Hindlimb muscle (tissue), 1 donor: Measurements from ENCODE around the gene HDGFL3. TPM values are rescaled to one million over a fixed set of nuclear protein-coding genes. Genes with fewer than 3 reads are reported as not detected.
"Not testable (repeated sequence)": the region's sequence is repeated elsewhere in the genome, so short reads cannot be mapped to it uniquely, and the experiment has no call there.

Experiments
- DNase-seq: peaks from one replicate; pipeline ENCODE4 v3.0.0-alpha.2; 2013
- polyA plus RNA-seq: library from polyadenylated mRNA; unstranded; fragments of 120-200 nt; gene quantifications from one replicate; pipeline ENCODE4 v1.2.1, GENCODE V29; 2013; ENCODE audit not compliant: insufficient read length

Gene HDGFL3
- polyA plus RNA-seq, 1 donor: 41.1 TPM

DNA sequence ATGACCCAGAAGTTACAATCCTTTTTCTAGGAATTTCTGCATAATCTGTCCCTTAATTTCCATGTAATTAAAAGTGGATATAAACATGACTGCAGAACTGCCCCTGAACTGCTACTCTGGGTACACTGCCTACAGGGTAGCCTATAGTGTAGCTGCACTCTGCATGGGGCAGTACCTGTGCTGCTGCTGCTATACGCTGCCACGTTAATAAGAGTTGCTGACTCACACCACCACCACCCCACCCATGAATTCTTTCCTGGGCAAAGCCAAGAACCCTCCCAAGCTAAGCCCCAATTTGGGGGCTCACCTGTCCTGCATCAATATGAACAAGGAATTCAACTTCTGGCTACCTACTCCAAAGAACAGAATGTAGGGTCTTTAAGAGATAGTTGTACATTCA is 13.9 kb downstream of the HDGFL3 start:
- DNase-seq: no peak

- DNase-seq: no peak
Measured at GRCh38 chr15:83192742-83193141, 14.9 kb downstream of the HDGFL3 start.

DNA sequence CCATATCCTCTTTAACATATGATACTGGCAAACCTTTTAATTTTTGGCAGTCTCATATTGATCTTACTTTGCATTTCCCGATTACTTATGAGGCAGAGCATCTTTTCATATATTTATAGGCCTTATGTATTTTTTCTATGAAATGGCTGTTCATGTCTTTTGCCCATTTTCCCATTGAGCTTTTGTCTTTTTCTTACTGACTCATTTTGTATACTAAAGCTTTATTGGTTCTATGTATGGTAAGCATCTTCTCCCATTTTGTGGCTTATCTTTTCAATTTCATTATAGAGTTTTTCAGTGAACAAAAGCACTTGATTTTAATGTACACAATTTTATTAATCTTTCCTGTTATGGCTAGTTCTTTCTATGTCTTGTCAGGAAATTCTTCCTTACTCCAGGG is 17.2 kb downstream of the HDGFL3 start:
- no peak for DNase-seq

DNA sequence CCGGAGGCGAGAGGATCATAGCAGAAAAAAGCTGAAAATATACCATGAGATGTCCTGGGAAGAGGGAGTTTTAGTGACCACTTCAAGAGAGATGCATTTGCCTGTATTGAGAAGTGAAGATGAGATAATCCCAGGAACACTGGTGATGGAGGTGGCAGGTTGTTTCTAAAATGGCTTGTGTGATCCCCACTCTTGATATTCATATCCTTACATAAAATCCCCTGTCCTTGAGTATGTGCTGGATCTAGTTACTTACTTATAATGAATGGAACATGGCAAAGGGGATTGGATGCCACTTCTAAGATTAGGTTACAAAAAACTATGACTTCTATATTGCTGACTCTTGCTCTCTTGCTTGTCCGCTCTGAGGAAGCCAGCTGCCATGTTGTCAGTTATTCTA is 22.1 kb downstream of the HDGFL3 start:
- no peak for DNase-seq

- DNase-seq: no peak
Measured at GRCh38 chr15:83178869-83179325, 28.7 kb downstream of the HDGFL3 start.

DNA sequence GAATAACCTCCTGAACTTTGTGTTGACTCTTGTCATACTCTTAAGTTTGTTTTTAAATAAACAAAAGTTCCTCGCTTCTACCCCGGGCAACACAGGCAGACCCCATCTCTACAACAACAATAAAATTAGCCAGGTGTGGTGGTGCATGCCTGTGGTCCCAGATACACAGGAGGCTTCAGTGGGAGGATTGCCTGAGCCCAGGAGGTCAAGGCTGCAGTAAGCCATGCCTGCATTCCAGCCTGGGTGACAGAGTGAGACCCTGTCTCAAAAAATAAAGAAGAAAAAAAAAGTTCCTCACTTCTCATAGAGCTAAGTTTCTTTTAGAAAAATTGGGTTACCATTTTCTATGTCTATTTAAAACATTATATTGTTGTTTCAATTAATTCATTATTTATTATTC is 29.2 kb downstream of the HDGFL3 start:
- no peak for DNase-seq

DNA sequence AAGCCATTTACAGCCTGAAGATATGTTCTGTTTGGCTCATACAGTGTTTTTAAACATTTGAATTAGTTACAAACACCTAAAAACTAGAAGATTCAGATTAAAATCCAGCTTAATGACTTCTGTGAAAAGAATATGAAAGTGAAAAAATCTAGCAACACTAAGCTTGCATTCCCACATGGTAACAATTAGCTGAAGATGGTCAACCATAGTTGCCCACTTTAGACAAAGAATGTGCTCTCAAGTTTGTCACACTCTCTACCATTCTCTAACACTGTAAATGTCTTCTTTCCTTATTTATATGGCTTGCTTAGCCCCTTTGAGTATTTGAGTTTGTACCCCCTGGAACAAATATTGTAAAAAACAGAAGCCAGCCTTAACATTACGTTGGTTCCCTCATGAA is 32.7 kb downstream of the HDGFL3 start:
- DNase-seq: no peak

GRCh38 chr15:83170474-83171165 is 37.0 kb downstream of the HDGFL3 start:
- DNase-seq: no peak

GRCh38 chr15:83169576-83169975 is 38.0 kb downstream of the HDGFL3 start:
- DNase-seq: not testable (repeated sequence)

DNA sequence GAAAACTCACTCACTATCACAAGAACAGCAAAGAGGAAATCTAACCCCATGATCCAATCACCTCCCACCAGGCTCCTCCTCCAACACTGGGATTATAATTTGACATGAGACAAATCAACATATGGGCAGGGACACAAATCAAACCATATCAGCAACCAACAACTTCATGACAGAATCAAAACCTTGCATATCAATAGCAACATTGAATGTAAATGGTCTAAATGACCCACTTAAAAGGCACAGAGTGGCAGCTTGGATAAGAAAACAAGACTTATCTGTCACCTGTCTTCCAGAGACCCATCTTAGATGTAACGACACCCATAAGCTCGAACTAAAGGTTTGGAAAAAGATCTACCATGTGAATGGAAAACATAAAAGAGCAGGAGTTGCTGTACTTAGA is 40.8 kb downstream of the HDGFL3 start:
- no peak for DNase-seq

GRCh38 chr15:83166218-83166617 is 41.4 kb downstream of the HDGFL3 start:
- DNase-seq: no peak

DNA sequence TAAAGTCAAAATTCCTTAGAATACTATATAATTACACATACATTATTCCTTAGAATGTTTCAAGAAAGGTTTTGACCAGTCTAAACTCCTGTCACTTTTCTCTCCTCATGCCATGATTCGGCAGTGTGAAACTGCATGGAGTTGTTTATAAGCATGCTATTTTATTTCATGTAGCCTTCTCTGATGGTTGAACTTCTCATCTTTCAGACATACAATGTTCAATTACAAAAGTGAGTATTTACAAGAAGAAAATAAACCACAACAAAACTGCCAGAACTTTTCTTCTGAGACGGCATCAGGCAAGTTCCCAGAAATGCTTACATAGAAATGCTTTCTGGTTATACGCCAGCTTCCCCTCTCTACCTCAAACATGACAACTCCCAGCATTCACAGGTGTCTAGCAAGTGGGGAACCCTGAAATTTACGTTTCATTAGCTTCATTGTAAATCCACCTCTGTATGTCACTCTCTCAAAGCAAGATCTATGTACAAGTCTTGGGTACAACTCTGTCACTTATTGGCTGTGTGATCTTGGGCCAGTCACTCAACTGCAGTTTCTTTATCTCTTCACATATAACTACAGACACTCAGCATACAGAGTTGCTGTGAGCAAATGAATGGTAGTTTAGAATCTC is 42.7 kb downstream of the HDGFL3 start:
- no peak for DNase-seq

- DNase-seq: no peak
Measured at GRCh38 chr15:83164111-83164770, 43.4 kb downstream of the HDGFL3 start.

DNA sequence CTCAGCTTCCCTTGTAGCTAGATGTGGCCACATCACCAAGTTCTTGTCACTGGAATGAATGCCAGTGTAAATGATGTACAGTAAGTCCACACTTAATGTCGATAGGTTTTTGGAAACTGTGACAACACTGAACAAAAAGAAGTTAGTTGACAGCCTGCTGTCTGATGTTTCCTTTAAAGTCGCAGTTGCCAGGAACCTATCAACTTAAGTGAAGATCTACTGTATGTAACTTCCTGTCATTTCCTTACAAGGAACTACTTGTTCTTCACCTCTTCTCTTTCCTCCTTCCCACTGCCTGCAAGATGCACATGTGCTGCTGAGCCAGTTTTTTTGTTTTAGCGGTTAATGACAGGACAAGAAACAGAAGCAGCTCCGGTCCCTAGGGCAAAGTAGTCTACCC is 44.6 kb downstream of the HDGFL3 start:
- no peak for DNase-seq

DNA sequence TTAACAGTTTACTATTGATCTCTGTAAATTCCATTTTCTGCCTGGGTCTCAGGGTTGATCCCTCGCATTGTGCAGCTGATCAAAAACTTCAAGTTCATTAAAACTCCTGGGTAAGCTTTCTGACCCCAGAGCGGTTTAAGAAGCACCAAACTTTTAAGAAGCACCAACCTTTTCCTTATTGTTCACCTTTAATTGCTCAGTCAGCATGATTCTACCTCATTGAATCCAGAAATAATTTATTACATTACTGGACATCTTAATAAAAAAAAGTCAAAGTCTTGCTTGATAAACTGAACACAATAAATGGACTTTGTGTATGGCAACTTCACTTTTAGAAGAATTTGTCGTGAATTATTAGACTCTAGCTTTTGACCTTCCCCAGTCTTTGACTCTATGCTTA is 46.9 kb downstream of the HDGFL3 start:
- no peak for DNase-seq

DNA sequence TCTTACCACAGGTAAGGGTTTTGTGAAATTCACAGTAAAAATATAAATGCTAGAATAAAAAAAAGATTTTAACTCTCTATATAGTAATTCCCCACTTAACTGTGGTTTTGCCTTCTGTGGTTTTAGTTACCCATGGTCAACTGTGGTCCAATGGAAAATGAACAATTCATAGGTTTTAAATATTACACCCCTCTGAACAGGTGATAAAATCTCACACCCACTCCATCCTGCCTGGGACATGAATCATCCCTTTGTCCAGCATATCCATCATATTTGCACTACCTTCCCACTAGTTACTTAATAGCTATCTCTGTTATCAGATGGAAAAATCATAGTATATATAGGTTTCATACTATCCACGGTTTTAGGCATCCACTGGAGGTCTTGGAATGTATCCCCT is 49.2 kb downstream of the HDGFL3 start:
- no peak for DNase-seq

DNA sequence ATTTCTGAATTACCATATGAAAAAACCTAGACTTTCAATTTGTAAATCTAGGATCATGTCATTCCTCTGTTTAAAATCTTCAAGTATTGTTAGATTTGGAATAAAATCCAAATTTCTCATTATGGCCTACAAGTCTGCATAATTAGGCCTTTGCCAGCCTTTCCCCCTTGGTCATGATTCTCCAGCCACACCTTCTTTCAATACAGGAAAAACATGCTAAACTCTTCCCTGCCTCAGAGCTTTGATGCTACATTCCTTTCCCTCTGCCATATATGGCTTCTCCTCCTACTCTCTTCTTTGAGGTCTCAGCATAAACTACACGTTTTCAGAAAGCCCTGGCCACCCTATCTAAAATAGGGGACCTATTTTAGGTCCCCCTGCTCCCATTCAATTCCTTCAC is 51.7 kb downstream of the HDGFL3 start:
- DNase-seq: no peak

GRCh38 chr15:83153288-83153687 is 54.3 kb downstream of the HDGFL3 start:
- no peak for DNase-seq

DNA sequence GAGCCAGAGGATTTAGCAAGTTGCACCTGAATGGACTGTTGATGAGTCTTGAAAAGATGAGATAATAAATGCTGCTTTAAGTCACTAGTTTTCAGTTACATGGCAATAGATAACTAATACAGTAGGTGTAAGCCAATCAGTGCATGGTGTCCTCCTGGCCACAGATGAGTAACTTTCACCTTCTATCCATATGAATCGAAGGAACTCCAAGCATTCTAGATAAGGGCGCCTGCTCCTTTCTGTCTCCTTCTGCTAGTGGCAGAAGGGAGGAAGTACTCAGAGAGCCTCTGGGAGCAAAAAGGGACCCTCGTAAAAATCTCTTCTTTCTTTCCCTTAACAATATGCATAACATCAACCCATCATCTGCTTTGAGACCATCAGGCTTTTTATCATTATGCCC is 62.9 kb downstream of the HDGFL3 start:
- no peak for DNase-seq

DNA sequence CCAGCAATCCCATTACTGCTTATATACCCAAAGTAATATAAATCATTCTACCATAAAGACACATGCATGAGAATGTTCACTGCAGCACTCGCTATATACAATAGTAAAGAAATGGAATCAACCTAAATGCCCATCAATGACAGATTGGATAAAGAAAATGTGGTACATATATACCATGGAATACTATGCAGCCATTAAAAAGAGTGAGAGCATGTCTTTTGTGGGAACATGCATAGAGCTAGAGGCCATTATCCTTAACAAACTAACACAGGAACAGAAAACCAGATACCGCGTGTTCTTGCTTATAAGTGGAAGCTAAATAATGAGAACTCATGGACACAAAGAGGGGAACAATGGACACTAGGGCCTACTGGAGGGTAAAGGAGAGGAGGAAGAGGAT is 65.5 kb downstream of the HDGFL3 start:
- DNase-seq: not testable (repeated sequence)

DNA sequence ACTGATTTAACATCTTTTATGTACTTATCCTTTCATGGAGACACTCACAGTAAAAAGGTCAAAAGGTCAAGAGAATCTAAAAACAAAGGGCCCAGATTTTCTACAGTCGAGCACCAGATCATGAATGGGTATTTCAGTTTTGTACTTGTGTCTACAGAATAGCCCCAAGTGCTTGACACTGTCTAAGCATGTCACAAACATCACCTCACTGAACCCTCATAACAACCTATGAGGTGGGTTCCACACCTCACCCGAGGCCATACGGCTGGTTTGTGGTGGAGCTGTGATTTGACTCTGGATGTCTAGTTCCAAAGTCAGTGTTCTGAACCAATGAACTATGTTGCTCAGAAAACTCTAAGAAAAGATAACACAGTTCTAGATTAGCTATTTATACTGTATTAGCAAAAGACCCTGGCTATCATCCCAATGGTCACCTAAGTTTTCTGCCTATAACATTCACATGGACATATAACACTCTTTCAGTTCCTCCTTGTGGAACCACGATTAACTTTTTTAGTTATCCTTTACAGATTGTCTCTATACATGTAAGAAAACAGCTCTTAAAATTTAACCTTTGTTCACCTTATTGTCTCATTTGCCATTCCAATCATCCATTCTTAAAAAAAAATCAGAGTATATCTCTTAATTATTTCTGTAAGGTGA is 74.6 kb downstream of the HDGFL3 start:
- DNase-seq: no peak

GRCh38 chr15:83129791-83130190 is 77.8 kb downstream of the HDGFL3 start:
- no peak for DNase-seq

DNA sequence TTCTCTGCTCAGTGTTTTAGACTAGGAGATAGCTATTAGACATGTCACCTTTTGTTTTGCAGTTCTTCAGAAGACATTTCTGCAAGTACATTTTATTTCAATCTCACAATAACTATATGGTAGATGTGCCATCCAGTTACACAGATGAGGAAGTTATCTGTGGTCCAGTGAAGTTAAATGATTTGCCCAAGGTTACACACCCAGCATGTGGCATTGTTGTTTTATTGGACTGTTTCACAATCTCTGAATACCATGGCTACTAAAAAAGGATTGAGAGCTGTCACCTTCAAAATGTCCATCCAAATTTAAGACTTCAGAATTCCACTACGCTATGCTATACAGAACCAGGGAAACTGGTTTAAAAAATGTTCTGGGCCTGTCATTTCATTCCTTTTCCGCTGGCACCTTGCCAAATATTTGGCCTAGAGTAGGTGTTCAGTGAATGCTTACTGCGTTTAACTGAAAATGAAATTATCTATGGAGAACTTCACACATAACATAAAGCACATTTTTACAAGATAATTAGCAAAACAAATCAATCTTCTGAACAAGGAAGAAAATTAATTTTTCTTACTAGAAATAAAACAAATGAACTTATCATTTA is 80.0 kb downstream of the HDGFL3 start:
- DNase-seq: no peak
